Measurements from ENCODE around the gene ANKS1B.
"Not testable (repeated sequence)": the region's sequence is repeated elsewhere in the genome, so short reads cannot be mapped to it uniquely, and the experiment has no call there.

ANKS1B gene

GRCh38 chr12:99261256-99261655, 723.5 kb downstream of the ANKS1B start:
- DNase-seq (ENCODE audit: low read depth), result no peak

- no peak for DNase-seq (ENCODE audit: low read depth)
Measured at GRCh38 chr12:99260456-99260996, 724.2 kb downstream of the ANKS1B start.

GRCh38 chr12:99259040-99259934, 725.4 kb downstream of the ANKS1B start:
- no peak for DNase-seq (ENCODE audit: low read depth)

- no peak for DNase-seq (ENCODE audit: low read depth)
Measured at GRCh38 chr12:99257672-99258071, 727.1 kb downstream of the ANKS1B start.

DNA sequence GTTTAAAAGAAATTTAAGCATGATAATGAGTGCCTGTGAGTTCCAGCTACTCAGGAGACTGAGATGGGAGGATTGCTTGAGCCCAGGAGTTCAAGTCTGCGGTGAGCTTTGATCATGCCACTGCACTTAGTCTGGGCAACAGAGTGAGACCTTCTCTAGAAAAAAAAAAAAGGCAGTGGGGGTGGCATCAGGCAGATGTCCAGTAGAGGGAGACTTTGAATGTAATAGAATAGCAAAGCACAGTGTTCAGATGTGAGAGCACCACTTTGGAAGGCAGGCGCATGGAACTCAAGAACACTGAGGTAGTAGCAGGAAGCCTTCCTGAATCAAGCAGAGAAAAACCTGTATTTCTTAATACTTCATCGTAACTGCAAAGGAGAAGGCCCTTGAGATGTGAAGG, 731.7 kb downstream of the ANKS1B start:
- no peak for DNase-seq (ENCODE audit: low read depth)

GRCh38 chr12:99250091-99250490, 734.6 kb downstream of the ANKS1B start:
- no peak for DNase-seq (ENCODE audit: low read depth)

- DNase-seq (ENCODE audit: low read depth), result no peak
Measured at GRCh38 chr12:99249543-99249942, 735.2 kb downstream of the ANKS1B start.

GRCh38 chr12:99237907-99238538, 746.7 kb downstream of the ANKS1B start:
- DNase-seq (ENCODE audit: low read depth), result not testable (repeated sequence)

GRCh38 chr12:99235381-99235780, 749.4 kb downstream of the ANKS1B start:
- no peak for DNase-seq (ENCODE audit: low read depth)

GRCh38 chr12:99234702-99235101, 750.0 kb downstream of the ANKS1B start:
- DNase-seq (ENCODE audit: low read depth), result no peak

GRCh38 chr12:99232324-99232723, 752.4 kb downstream of the ANKS1B start:
- DNase-seq (ENCODE audit: low read depth), result no peak

GRCh38 chr12:99231031-99231430, 753.7 kb downstream of the ANKS1B start:
- DNase-seq (ENCODE audit: low read depth), result no peak

- DNase-seq (ENCODE audit: low read depth), result no peak
Measured at GRCh38 chr12:99224237-99224636, 760.5 kb downstream of the ANKS1B start.

DNA sequence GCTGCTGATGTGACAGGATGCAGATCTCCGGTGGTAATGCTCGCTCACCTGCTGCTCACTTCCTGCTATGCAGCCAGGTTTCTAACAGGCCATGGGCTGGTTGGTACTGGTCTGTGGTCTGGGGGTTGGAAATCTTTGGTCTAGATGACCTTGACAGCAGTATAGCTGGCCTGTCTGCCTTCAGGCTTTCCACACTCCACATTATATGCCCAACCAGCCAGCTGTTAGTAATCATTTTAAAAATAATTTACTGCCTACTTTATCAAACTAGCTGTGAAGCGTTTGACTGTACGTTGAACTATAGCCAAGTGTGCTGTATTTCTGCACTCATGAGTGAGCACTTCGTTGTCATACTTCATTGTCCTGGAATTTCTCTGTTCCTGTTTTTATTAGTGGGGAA, 761.2 kb downstream of the ANKS1B start:
- no peak for DNase-seq (ENCODE audit: low read depth)

DNA sequence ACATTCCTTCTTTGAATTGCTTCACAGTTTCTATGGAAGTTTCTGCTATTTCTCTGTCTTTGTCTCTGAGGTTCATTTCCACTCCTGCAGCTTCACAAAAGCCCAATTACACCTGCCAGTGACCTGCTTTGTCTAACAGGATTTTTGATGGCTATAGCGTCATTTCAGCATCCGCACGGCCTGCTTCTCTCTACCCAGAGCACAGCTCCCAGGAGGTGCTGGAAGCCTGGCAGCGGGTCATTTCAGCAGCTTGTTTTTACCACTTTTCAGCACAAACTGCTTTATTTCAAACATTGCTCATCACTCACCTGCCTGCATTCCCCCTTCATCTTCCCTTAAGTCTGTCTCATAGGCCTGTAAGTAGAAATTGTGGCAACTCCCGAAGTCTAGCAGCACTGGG, 771.7 kb downstream of the ANKS1B start:
- no peak for DNase-seq (ENCODE audit: low read depth)

DNA sequence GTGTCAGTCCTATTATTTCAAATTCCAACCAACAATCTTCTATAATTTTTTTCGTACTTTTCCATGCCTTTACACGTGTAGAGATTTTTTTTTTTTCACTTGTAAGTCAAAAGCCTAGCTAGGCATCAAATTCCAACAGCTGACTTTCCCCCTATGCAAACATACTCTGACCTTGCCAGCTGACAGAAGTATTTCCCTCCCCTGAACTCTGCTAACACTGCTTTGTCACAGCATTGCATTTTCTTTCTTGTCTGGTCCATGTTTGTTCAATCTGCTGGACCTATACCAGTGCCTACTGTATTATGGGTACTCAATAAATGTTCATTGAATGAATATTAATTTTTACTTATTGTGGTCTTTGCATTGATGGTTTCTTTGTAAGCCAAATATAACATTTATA, 772.5 kb downstream of the ANKS1B start:
- no peak for DNase-seq (ENCODE audit: low read depth)

DNA sequence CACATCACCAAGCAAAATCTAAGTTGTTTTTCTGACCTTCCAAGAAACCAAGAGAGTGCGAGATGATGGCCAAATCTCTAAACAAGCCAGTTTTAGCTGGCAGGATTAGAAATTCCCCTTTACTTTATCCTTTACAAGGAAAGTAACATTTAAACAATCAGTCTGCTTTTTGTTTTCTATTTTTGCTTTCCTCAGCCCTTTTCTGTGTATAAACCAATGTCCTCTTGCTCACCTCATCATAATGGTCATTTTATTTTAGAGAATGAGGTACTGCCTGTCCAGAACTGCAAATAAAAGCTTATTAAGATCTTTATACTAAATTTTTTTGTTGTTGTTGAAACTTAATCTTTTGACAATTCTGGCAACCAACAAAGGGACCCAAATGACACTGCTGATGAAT, 779.6 kb downstream of the ANKS1B start:
- no peak for DNase-seq (ENCODE audit: low read depth)

DNA sequence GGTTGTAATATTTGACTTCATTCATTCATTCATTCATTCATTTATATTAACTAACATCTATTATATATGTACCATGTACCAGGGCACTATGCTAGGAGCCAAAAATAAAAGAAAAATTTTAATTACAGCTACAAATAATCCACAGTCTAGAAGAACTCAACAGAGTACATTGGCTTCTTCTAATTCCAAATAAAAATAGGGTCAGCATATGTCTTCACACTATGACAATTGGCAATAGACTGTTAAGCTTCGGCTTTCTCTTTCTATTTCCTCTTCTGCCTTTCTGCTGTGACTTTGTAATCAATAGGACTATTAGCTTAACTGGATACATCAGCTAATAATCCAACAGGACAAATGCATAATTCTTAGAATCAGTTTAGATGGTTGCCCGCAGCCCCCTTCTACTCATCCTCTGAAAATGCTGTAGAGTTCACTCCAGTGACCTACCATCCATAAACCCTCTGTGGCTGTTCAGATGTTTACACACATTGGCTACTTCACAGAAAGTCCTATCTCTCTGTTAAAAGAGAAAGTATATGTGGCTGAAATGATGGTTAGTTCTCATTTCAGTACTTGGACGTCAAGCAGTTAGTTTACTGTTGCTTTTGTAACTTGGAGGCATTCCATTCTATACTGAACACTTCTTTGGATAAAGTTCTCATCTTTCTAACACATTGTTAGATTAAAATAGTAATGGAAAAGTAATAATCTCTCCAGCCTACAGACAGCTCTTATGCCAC, 782.7 kb downstream of the ANKS1B start:
- no peak for DNase-seq (ENCODE audit: low read depth)

DNA sequence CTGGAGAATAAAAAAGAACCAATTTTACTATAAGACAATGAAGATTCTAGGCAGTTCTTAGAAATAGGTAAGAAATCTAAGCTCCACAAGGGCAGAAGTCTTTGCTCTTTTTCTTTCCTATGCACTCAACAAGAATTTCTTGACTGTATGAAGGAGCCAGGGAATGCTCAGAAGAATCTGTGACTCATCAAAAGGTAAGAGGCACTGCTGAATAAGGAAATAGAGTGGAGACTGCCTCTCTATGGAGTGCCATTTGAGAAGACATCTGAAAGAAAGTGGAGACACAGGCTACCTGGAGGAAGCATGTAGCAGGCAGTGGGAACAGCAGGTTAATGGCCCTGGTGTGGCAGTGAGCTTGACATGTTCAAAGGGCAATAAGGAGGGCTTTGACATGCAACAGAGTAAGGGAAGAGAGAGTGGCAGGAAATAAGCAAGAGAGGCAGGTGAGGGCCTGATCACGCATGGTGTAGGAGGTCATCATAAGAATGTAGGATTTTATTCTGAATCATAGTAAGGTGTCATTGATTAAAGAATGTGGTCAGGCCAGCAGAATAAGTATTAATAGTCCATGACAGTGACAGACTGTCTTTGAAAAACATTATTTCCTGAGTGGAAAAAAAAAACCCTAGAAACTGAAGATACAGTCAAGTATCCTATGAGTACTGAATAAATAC, 783.9 kb downstream of the ANKS1B start:
- no peak for DNase-seq (ENCODE audit: low read depth)

DNA sequence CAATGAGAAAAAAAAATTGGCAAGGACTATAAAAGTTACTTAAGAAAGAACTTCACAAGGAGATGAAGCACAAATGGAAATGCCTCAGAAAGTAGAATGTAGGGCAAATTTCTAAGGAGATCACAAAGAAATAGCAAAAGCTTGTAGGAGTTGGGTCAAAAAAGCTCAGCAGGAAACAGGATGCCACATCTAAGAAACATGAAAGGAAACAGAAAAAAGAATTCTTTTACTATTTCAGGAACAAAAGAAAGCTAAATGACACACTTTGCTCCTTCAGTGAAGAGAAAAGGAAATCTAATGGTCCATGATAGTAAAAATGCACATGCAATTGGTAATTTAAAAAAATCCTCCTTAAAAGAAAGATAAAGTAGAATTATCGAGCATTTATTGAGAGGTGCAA, 789.3 kb downstream of the ANKS1B start:
- no peak for DNase-seq (ENCODE audit: low read depth)

DNA sequence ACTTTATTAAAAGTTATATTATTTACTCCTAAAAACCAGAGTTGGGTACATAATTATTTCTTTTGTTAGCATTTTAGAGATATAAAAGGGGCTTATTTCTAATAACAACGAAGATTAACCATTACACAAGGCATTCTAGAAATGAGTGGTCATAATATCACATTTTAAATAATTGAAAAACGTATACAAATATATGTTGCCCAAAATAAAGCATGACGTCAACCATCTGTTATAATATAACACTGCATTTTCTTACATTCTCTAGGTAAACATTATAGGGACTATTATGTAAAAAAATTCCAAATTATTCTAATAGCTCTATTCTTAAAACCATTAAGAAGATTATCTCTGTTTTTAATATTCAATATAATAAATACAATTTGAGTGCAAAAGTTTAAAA, 792.2 kb downstream of the ANKS1B start:
- DNase-seq (ENCODE audit: low read depth), result no peak

DNA sequence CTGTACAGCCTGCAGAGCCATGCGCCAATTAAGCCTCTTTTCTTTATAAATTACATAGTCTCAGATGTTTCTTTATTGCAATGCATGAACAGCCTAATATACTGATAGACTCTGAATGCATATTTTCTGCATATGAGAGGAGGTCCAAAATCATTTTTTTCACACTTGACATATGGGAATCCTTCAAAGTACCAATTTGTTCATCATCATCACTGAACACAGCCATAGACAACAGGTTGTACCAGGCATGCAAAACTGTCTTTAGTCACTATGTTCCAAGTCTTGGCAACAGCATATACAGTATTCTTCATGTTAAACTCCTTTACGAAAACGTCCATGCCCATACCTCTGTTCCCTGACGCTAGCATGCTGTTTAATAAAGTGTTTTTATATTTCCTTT, 807.9 kb downstream of the ANKS1B start:
- no peak for DNase-seq (ENCODE audit: low read depth)
